Posterior cingulate gyrus (tissue), 11 donors: Measurements from ENCODE around the gene TUBGCP5.
"Not testable (repeated sequence)": the region's sequence is repeated elsewhere in the genome, so short reads cannot be mapped to it uniquely, and the experiment has no call there.

Source experiments
- DNase-seq, 10 donors: peaks; one replicate each; pipeline versions ENCODE4 v3.0.0 to v3.0.0-alpha.2; 2020 to 2021; ENCODE audit warnings: mixed read lengths in 3 of 10
- intact Hi-C: fragments of 100-400 bp; cut with DNase I; formaldehyde crosslinking; loops from one replicate; pipeline ENCODE4 v1.15.1; 2023

TUBGCP5 gene

DNA sequence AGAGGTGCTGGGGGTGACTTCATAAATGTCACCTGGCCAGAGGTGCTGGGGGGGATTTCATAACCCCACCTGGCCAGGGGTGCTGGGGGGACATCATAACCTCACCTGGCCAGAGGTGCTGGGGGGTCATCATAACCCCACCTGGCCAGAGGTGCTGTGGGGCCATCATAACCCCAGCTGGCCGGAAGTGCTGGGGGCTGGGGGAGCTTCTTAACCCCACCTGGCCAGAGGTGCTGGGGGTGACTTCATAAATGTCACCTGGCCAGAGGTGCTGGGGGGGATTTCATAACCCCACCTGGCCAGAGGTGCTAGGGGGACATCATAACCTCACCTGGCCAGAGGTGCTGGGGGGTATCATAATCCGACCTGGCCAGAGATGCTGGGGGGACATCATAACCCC is 4.6 kb upstream of the TUBGCP5 start:
- DNase-seq, intact Hi-C loops: not testable (repeated sequence)

DNA sequence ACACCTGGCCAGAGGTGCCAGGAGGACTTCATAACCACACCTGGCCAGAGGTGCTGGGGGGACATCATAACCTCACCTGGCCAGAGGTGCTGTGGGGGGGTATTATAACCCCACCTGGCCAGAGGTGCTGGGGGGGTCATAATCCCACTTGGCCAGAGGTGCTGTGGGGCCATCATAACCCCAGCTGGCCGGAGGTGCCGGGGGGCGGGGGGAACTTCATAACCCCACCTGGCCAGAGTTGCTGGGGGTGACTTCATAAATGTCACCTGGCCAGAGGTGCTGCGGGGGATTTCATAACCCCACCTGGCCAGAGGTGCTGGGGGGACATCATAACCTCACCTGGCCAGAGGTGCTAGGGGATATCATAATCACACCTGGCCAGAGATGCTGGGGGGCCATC is 4.2 kb upstream of the TUBGCP5 start:
- intact Hi-C loops = not testable (repeated sequence)
- DNase-seq = peak in 1 of 10 donors; percentile 75

DNA sequence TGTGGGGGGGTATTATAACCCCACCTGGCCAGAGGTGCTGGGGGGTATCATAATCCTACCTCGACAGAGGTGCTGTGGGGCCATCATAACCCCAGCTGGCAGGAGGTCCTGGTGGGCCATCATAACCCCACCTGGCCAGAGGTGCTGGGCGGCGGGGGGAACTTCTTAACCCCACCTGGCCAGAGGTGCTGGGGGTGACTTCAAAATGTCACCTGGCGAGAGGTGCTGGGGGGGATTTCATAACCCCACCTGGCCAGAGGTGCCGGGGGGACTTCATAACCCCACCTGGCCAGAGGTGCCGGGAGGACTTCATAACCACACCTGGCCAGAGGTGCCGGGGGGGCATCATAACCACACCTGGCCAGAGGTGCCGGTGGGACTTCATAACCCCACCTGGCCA is 2.4 kb upstream of the TUBGCP5 start:
- peak in 1 of 10 donors; percentile 75 for DNase-seq
- intact Hi-C loops = not testable (repeated sequence)

DNA sequence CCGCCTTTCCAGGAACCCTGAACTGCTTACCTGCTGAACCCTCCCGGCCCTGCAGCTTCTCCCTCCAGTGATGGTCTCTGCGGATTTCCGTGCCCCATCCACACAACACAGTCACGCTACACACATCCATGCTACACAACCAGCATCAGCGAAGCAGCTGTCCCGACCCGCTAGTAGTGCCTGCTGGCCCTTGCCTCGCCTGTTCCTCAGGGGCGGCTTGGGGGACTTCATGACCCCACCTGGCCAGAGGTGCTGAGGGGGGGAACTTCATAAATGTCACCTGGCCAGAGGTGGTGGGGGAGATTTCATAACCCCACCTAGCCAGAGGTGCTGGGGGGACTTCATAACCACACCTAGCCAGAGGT is 530 bp upstream of the TUBGCP5 start:
- DNase-seq = no peak
- intact Hi-C loops = loop anchor here (10.0 kb wide), 1 partner anchor 425 kb away; no protein-coding TSS in a partner anchor

DNA sequence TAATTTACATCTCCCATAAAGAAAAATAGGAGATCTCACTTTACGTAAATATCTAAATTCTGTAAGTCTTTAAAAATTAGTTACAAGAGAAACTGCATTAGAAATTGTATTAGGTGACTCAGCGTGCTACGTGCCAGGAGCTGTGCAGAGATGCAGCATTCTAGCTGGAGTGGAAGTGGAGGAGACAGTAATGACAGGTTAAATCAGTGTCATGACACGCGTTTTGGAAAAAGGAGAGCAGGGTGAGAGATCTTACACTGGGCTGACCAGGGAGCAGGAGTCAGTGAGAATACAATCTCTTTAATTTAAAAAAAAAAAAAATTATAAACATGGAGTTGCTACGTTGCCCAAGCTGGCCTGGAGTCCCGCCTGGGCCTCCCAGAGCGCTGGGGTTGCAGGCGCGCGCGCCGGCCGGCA is 635 bp downstream of the TUBGCP5 start:
- intact Hi-C loops = loop anchor here (10.0 kb wide), 1 partner anchor 426 kb away; no protein-coding TSS in a partner anchor
- no peak for DNase-seq

DNA sequence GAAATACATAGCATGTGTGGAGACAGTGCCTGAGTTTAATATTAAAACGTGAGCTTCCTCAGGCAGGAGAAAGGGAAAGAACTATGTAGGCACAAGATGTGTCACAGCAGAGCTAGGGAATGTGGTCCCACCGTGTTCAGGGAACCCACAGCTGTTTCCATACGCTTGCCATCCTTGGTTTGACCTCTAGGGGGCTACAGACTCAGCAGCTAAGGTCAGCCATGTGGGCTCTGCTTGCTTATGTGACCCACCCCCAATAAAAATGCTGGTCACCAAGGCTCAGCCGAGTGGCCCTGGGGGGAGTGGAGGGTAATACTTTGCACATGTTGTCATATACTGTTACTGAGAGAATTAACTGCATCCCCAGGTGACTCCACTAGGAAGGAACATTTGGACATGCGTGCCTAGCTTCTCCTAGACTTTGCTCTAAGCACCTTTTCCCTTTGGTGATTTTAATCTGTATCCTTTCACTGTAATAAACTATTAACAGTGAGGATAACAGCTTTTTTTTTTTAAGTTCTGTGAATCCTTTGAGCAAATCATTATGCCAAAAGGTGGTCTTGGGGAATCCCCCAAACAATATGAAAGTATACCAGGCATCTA is 3.3 kb downstream of the TUBGCP5 start:
- intact Hi-C loops = loop anchor here (10.0 kb wide), 1 partner anchor 429 kb away; no protein-coding TSS in a partner anchor
- DNase-seq = peak in 7 of 10 donors; percentile 21 to 77 (median 45)

DNA sequence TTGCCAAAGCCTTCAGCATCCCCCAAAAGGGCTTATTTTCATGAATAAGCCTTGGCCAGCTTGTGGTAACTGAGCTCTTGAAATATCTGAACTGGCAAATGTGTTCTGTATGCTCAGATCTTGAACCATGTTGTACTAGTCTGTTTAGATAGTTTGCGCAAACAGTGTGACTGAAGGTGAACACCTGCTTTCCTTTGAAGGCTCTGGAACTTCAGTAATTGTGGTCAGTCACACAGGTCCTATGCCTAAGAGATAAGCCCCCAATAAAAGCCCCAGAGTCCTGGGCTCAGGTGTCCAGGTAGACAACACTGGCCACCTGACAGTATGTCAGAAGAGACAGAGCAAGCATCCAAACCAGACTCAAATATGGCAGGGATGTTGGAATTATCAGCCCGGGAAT is 5.4 kb downstream of the TUBGCP5 start:
- intact Hi-C loops = loop anchor here (10.0 kb wide), 1 partner anchor 431 kb away; no protein-coding TSS in a partner anchor
- no peak for DNase-seq

DNA sequence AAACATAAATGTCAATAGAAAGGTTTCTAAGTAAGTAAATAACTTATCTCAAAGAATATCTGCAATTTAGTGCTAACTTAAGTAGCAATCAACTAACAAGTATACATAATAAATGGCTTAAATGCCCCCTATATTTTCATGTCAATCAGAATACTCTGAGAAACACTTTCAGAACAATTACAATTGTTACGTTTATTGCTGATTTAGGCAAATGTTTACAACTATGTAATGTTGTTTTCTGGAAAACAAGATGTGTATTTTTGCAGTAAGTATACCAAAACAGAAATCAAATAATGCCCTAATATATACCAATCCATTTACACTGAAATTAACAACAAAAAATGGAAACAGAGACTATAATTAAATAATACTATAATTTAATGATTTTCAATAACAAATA is 13.2 kb downstream of the TUBGCP5 start:
- intact Hi-C loops = no loop called here
- DNase-seq = no peak

DNA sequence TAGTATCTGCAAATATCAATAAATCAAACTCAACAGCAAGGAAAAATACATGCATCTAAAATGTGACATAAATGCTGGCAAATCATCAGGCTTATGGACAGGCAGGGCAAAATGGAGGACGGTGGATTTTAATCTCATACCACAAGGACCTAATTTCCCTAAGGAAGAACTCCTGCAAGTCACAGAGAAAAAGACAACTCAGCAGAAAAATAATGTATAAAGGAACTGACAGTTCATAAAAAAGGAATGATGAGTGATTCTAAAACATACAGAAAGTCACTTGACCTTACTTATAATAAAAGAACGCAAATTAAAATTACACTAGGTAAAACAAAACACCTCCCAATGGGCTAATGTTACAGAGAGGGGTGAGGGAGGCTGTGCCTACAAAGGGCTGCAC is 17.2 kb downstream of the TUBGCP5 start:
- no peak for DNase-seq
- intact Hi-C loops = no loop called here

DNA sequence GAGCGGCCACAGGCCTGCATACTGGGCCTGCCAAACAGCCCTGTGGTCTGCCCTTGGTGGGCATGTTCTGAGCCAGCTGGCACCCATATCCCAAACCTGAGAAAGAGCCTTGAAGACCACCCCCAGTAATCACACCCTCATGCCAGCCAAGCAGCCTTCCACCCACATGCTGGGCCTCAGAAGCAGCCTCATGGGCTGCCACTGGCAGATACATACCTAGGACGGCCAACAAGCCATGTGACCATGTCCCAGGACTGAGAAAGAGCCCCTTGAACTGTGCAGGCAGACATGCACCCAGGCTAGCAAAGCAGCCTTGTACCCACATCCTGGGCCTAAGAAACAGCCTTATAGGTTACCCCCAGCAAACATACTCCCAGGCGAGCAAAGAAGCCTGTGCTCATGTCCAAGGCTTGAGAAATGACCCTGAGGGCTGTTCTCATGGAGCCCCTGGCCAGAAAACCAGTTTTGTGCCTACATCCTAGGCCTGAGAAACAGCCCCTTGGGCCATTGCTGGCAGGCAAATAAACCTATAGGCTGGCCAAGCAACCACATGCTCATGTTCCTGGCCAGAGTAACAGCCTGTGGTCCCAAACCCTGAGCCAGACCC is 24.9 kb downstream of the TUBGCP5 start:
- DNase-seq = no peak

DNA sequence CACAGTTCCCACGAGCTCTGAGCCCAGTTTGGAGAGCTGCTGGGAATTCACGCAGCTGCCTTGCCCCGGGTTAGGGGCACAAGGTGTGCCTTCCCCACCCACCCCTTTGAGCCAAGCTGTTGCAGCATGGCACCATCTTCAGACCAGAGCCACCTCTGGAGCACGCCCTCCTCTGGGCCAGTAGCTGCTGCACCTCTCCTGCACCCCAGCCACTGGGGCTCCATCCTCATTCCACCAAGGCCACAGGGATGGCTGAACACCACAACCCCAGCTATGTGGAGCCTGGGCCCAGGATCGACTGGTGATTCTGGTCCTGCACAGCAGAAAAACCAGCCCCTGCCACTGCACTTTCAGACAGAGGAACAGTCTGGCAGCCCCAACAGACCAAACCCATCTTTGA is 25.7 kb downstream of the TUBGCP5 start:
- no peak for DNase-seq
- intact Hi-C loops = no loop called here

More for the DNA sequence above, 24.9 kb downstream of the TUBGCP5 start:
- intact Hi-C loops = no loop called here

DNA sequence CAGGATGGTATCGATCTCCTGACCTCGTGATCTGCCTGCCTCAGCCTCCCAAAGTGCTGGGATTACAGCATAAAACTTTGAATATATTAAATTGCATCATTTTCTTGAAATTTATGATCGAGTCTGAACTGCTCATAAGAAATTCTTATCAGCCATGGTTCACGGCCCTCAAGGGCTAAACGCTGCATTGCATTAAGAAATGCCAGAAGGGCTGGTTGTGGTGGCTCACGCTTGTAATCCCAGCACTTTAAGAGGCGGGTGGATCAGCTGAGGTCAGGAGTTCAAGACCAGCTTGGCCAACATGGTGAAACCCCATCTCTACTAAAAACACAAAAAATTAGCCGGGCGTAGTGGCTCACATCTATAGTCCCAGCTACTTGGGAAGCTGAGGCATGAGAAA is 26.8 kb downstream of the TUBGCP5 start:
- intact Hi-C loops, DNase-seq: not testable (repeated sequence)

DNA sequence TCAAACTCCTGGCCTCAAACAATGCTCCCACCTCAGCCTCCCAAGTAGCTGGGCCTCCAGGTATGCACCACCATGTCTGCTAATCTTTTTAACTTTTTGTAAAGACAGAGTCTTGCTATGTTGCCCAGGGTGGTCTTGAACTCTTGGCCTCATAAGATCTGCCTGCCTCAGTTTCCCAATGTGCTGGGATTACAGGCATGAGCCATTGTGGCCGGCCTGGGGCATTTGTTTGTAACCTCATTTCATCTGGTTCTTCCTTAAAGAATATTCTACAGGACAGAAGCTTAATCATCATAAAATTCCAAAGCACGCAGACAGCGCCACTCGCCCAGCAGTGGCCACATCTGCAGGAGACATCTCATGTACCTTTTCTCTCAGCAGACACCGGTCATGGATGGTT is 35.6 kb downstream of the TUBGCP5 start:
- DNase-seq = no peak
- intact Hi-C loops = no loop called here

DNA sequence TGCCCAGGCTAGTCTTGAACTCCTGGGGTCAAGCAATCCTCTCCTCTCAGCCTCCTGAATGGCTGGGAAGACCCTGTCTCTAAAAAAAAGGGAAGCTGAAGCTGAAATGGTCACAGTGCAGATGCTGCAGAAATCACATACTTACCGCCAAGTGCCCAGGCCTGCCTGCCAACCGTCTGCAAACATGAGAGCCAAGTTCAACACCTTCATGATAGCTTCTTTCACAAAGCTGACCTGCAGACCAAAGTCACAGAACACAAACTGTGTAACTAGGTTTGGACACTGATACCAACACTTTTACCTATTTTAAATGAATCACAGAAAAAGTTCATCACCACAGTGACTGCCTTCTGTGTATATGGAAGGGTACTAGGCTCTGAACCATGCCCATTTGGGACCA is 36.4 kb downstream of the TUBGCP5 start:
- intact Hi-C loops = no loop called here
- no peak for DNase-seq

DNA sequence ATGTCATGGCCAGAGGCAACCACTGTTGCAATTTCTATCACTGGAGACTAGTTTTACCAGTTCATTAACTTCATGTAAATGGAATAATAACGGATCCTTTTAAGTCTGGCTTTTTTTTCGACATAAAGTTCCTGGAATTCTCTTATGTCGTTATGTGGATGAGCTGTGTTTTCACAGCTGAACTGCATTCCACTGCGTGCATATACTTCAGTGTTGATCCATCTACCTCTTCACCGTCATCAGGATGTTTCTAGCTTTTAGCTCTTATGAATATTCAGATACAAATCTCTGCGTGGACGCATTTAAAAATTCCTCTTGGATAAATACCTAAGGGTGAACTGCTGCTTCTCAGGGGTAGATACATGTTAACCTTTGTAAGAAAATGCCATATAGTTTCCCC is 43.6 kb downstream of the TUBGCP5 start:
- intact Hi-C loops = no loop called here
- DNase-seq = no peak

DNA sequence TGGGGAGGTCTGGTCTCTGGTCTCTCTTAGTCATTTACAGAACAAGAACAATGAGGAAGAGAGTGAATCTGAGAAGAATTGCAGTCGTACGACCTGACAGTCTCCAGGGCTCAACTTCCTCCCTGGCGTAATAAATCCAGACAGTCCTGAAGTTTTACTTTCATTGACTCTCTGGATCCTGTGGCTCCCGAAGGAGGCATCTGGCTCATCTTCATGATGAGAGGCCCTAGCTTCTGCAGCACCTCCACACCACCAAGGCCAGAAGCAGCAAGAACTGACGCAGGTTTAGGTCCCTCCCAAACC is 47.4 kb downstream of the TUBGCP5 start:
- no peak for DNase-seq
- intact Hi-C loops = no loop called here

DNA sequence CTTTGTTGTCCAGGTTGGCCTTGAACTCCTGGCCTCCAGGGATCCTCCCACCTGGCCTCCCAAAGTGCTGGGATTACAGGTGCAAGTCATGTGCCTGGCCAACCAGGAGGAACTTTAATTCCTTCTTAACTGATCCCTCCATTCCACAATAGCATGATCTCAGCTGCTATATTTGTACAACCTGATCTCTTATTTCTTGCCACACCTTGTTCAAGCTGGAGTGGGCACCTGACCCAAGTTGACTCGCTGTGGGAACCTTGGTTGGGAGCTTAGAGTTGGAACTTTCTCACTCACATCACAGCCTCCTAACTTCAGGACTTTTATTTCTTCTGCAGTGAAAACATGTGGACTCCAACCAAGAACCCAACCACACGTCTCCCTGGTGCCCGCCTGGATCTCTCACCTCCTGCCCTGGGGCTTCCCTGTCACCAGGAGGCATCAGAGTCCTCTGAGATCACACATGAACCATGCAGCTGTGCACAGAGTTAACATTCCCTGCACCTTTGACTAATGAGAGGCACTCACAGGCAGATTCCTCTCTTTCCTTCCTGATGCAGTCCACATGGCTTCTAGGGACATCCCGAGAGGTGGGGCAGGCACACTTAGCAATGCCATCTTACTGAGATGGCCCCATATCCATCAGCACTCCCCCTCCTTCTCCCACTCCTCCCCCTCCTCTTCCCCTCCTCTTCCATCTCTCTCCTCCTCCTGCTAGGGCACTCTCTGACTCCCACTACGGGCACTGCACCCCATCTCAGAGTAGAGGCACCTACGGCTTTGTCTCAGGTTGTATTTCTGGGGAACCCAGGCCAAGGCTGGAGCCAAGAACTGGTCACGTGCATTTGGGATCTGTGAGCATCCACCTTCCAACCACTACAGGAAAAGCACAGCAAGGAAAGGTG is 49.5 kb downstream of the TUBGCP5 start:
- DNase-seq = no peak
- intact Hi-C loops = no loop called here

DNA sequence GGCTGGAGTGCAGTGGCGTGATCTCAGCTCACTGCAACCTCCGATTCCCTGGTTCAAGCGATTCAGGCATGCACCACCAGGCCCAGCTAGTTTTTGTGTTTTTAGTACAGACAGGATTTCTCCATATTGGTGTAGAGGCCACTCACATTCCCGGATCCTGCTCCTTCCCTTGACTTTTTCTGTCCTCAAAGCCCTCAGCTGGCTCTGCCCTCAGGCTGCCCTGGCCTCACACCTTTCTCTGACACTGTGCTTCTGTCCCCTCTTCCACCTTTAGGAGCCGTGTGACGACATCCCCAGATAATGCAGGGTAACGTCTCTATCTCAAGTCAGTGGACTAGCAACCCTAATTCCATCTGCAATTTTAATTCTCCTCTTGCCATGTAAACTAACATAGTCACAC is 50.6 kb downstream of the TUBGCP5 start:
- intact Hi-C loops = no loop called here
- no peak for DNase-seq

DNA sequence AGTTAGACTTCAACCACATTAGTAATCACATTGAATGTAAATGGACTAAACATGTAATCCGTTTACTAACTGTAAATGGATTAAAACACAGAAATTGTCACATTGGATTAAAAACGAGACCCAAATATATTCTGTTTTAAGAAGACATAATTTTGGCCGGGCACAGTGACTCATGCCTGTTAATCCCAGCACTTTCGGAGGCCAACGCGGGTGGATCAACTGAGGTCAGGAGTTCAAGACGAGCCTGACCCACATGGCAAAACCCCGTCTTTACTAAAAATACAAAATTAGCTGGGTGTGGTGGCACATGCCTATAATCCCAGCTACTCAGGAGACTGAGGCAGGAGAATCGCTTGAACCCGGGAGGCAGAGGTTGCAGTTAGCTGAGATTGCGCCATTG is 57.4 kb downstream of the TUBGCP5 start:
- DNase-seq, intact Hi-C loops: not testable (repeated sequence)

DNA sequence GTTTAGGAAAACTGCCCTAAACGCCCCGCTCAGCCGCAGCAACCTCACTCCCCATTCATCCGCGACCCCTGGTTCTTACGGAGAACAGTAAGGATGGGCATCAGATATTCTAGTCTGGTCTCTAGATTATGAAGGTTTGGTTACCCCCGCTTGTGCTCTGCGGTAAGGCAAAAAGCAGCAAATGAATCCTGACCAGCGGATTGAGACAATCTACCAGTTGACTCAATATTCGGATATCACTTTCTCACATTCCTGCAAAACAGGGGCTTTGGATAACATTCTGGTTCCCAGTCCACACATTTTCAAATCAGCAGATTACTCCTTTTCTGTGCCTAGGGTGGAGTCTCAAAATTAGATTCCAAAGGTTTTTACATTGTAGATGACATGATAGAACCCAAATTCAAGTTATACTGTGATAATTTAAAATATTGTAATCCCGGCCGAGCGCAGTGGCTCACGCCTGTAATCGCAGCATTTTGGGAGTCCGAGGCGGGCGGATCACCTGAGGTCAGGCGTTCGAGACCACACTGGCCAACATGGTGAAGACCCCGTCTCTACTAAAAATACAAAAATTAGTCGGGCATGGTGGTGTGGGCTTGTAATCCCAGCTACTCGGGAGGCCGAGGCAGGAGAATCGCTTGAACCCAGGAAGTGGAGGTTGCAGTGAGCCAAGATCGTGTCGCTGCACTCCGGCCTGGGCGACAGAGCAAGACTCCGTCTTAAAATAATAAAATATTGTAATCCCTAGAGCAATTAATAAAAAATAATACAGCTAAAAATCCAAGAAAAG is 58.1 kb downstream of the TUBGCP5 start:
- intact Hi-C loops = no loop called here
- peak in 1 of 10 donors; percentile 41 for DNase-seq
